Right lobe of liver (tissue), 4 donors: ENCODE measurements around the gene GRID1.

Experiments
- CTCF ChIP-seq, 4 donors: fragments of 200-600 bp in 3 of 4; fragments of 450-650 bp in 1 of 4; IDR thresholded peaks; one replicate each; pipeline versions ENCODE4 v1.5.1 to v1.8.0; 2016 to 2022; ENCODE audit warnings: antibody characterized with exemption in 4 of 4, mild to moderate bottlenecking in 2 of 4
- POLR2A ChIP-seq: fragments of 450-650 bp; IDR thresholded peaks from one replicate; pipeline ENCODE4 v1.6.1; 2017; ENCODE audit warnings: antibody characterized with exemption, mild to moderate bottlenecking
- donor health status: DM: no; HTN: no; CAD: no.
- donor health status: DM: no; HTN: no; CAD: no.
- donor health status: DM: no; HTN: yes; CAD: no.

- no peak for TF ChIP-seq CTCF (IDR thresholded peaks at IDR 0.05)
- no peak for TF ChIP-seq POLR2A
These were observed 387.8 kb downstream of the GRID1 start for GRCh38 chr10:85978566-85979358.
